Vagina (tissue), 2 donors: ENCODE results near the gene CAMSAP1.

ENCODE experiments used
- POLR2A ChIP-seq, 2 donors: fragments of 450-650 bp; IDR thresholded peaks; one replicate each; pipeline ENCODE4 v1.6.1; 2017; ENCODE audit warnings: antibody characterized with exemption in 2 of 2, mild to moderate bottlenecking in 2 of 2, moderate library complexity in 2 of 2
- POLR2AphosphoS5 ChIP-seq, 2 donors: sonication (generic); formaldehyde crosslinking; IDR thresholded peaks; one replicate each; pipeline ENCODE4 v1.9.0; 2017; ENCODE audit warnings: antibody characterized with exemption in 2 of 2, mild to moderate bottlenecking in 2 of 2, low read depth in 1 of 2; ENCODE audit not compliant: insufficient read depth in 1 of 2
- TF ChIP-seq, protein P1 (sequence below), 3 experiments: fragments of 450-650 bp in 2 of 3; fragments of 200-600 bp in 1 of 3; sonication (generic) in 1 of 3; IDR thresholded peaks; one replicate each; pipeline ENCODE4 v1.5.1; 2017 to 2019; ENCODE audit warnings: antibody characterized with exemption in 3 of 3, mild to moderate bottlenecking in 2 of 3, moderate library complexity in 2 of 3

DNA sequence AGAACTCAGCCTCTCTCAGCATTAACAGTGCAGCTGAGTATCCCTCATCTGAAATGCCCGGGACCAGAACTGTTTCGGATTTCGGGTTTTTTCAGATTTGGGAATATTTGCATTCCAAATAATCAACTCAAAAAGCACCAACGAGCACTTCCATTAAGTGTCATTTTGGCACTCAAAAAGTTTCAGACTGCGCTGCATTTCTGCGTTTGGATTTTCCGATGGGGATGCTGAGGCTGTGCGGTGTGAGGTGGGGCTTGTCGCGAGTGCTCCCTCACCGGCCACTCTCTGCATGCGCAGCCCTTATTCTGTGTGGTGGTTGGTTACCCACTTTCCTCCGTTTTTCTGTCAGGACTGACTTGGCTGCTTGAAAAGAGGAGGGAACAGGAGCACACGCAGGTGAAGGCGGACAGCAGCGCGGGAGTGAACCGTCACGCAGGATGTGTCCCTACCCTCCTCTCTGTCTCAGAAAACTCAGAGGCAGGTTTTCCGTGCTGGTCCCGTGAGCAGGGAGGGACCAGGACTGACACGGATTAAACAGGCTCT is 45.4 kb upstream of the CAMSAP1 start:
- TF ChIP-seq, protein P1, sequence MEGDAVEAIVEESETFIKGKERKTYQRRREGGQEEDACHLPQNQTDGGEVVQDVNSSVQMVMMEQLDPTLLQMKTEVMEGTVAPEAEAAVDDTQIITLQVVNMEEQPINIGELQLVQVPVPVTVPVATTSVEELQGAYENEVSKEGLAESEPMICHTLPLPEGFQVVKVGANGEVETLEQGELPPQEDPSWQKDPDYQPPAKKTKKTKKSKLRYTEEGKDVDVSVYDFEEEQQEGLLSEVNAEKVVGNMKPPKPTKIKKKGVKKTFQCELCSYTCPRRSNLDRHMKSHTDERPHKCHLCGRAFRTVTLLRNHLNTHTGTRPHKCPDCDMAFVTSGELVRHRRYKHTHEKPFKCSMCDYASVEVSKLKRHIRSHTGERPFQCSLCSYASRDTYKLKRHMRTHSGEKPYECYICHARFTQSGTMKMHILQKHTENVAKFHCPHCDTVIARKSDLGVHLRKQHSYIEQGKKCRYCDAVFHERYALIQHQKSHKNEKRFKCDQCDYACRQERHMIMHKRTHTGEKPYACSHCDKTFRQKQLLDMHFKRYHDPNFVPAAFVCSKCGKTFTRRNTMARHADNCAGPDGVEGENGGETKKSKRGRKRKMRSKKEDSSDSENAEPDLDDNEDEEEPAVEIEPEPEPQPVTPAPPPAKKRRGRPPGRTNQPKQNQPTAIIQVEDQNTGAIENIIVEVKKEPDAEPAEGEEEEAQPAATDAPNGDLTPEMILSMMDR (IDR thresholded peaks at IDR 0.05), result no peak
- TF ChIP-seq POLR2AphosphoS5 (IDR thresholded peaks at IDR 0.05; ENCODE audit: insufficient read depth in 1 of 2, low read depth in 1 of 2) (no peak), POLR2A (IDR thresholded peaks at IDR 0.05) (no peak)
